HUES48 (cell line): ENCODE measurements around the gene TSTD1.
"Not testable (repeated sequence)": the region's sequence is repeated elsewhere in the genome, so short reads cannot be mapped to it uniquely, and the experiment has no call there.

Experiments
- H3K27ac ChIP-seq: one replicate; pipeline ENCODE4 v1.7.0; 2013; ENCODE audit warnings: low read depth, low read length, inconsistent platforms
- H3K27me3 ChIP-seq: 2 replicates; pipeline ENCODE4 v1.6.1; 2013; ENCODE audit warnings: mild to moderate bottlenecking, low read length; ENCODE audit not compliant: control insufficient read depth, insufficient read depth
- H3K36me3 ChIP-seq: 2 replicates; pipeline ENCODE4 v1.6.1; 2013; ENCODE audit warnings: low read length; ENCODE audit not compliant: control insufficient read depth, insufficient read depth
- H3K4me1 ChIP-seq: 2 replicates; pipeline ENCODE4 v1.6.1; 2013; ENCODE audit warnings: mild to moderate bottlenecking, low read length; ENCODE audit not compliant: control insufficient read depth, insufficient read depth
- H3K4me3 ChIP-seq: 2 replicates; pipeline ENCODE4 v1.5.1; 2013; ENCODE audit warnings: mild to moderate bottlenecking, low read depth, low read length
- H3K9ac ChIP-seq: 2 replicates; pipeline ENCODE4 v1.6.1; 2013; ENCODE audit warnings: mild to moderate bottlenecking, low read depth, low read length, moderate library complexity
- H3K9me3 ChIP-seq: 2 replicates; pipeline ENCODE4 v1.6.1; 2013; ENCODE audit warnings: low read length; ENCODE audit not compliant: control insufficient read depth, insufficient read depth

TSTD1 gene

GRCh38 chr1:161032409-161032808 lies 6.4 kb downstream of the TSTD1 start:
- Histone ChIP-seq H3K9me3 (no peaks in the 10 kb centered on the region), H3K27ac (no peak overlapping the region), H3K4me3 (no peak overlapping the region), H3K9ac (no peak overlapping the region), H3K36me3 (peaks cover 5% of the 10 kb centered on the region; the same call in 1 of the 2 replicates), H3K4me1 (peaks cover 14% of the 10 kb centered on the region; the same call in 1 of the 2 replicates), H3K27me3 (no peaks in the 10 kb centered on the region)

GRCh38 chr1:161031874-161032273 lies 6.9 kb downstream of the TSTD1 start:
- Histone ChIP-seq H3K27me3 (no peaks in the 10 kb centered on the region), H3K4me3 (no peak overlapping the region), H3K27ac (no peak overlapping the region), H3K9ac (no peak overlapping the region), H3K36me3 (no peaks in the 10 kb centered on the region), H3K4me1 (peaks cover 13% of the 10 kb centered on the region; the same call in 1 of the 2 replicates), H3K9me3 (no peaks in the 10 kb centered on the region)

- H3K9me3 ChIP-seq, H3K27me3 ChIP-seq, H3K9ac ChIP-seq, H3K4me3 ChIP-seq, H3K27ac ChIP-seq, H3K36me3 ChIP-seq, H3K4me1 ChIP-seq: not testable (repeated sequence)
Observed at GRCh38 chr1:161029466-161029865, 9.3 kb downstream of the TSTD1 start.

DNA sequence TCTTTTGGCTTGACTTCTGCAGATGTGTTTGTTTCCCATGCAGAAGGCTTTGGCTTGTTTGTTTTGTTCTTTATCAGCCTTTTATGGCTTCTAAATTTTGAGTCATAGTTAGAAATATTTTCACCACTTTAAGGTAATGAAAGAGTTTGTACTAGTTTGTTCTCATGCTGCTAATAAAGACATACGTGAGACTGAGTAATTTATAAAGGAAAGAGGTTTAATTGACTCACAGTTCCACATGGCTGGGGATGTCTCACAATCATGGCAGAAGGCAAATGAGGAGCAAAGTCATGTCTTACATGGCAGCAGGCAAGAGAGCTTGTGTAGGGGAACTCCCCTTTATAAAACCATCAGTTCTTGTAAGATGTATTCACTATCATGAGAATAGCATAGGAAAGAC lies 11.8 kb downstream of the TSTD1 start:
- H3K27ac ChIP-seq, H3K4me1 ChIP-seq, H3K27me3 ChIP-seq, H3K36me3 ChIP-seq, H3K4me3 ChIP-seq, H3K9ac ChIP-seq, H3K9me3 ChIP-seq: not testable (repeated sequence)

DNA sequence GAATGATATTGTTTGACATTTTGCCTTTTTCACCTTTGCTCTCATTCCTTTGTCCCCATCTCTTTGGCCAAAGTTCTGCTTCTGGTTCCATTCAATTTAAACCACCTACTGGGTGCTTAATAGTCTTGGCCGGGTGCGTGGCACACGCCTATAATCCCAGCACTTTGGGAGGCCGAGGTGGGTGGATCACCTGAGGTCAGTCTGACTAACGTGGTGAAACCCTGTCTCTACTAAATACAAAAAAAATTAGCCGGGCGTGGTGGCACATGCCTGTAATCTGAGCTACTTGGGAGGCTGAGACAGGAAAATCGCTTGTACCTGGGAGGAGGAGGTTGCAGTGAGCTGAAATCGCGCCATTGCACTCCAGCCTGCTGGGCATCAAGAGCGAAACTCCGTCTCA lies 16.3 kb downstream of the TSTD1 start:
- not testable (repeated sequence) for H3K27me3 ChIP-seq, H3K27ac ChIP-seq, H3K36me3 ChIP-seq, H3K4me3 ChIP-seq, H3K9ac ChIP-seq, H3K9me3 ChIP-seq
- H3K4me1 ChIP-seq: peaks cover 19% of the 10 kb centered on the region

- Histone ChIP-seq H3K9ac (no peak overlapping the region; the same call in 1 of the 2 replicates), H3K27ac (peak overlapping the region; percentile 98), H3K27me3 (no peaks in the 10 kb centered on the region)
Observed at GRCh38 chr1:161021970-161022353, 16.8 kb downstream of the TSTD1 start.

DNA sequence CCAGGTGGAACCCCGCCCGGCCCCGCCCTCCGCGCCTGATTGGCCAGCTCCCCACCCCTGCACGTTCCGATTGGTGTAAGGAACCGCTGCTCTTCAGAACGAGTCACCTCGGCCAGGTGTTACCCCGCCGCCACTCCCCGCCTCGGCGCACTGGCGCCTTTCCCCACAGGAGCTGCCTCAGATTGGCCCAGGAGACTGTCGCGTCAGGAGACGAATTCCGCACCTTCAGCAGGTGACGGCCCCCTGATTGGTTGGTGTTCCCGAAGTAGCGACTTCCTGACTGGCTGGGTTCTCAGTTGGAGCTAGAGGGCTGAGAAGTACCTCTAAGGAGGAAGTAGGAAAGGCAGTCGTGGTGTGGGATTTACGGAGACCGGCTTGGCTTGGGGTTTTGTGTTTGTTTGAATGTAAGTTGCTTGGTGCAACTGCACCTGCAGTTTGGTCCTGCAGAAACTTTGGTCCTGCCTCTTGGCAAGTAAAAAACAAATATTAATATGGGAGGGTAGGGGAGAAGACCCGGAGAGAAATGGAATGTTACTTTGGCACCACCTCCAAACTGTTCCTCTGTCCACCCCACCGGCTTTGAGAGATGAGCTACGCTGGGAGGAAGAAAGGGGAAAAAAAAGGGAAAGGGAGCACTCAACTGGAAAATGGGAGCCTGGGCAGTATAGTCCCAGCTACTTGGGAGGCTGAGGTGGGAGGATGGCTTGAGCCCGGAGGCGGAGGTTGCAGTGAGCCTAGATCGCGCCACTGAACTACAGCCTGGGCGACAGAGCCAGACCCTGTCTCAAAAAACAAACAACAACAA lies 17.4 kb downstream of the TSTD1 start:
- Histone ChIP-seq H3K4me3 (peak overlapping the region; percentile 93), H3K4me1 (peaks cover 23% of the 10 kb centered on the region), H3K9me3 (no peaks in the 10 kb centered on the region), H3K9ac (peak overlapping the region; percentile 91), H3K36me3 (no peaks in the 10 kb centered on the region), H3K27ac (peak overlapping the region; percentile 98), H3K27me3 (no peaks in the 10 kb centered on the region)

More at GRCh38 chr1:161021970-161022353, 16.8 kb downstream of the TSTD1 start:
- Histone ChIP-seq H3K4me3 (peak overlapping the region; percentile 67), H3K36me3 (no peaks in the 10 kb centered on the region), H3K9me3 (no peaks in the 10 kb centered on the region), H3K4me1 (peaks cover 23% of the 10 kb centered on the region)

DNA sequence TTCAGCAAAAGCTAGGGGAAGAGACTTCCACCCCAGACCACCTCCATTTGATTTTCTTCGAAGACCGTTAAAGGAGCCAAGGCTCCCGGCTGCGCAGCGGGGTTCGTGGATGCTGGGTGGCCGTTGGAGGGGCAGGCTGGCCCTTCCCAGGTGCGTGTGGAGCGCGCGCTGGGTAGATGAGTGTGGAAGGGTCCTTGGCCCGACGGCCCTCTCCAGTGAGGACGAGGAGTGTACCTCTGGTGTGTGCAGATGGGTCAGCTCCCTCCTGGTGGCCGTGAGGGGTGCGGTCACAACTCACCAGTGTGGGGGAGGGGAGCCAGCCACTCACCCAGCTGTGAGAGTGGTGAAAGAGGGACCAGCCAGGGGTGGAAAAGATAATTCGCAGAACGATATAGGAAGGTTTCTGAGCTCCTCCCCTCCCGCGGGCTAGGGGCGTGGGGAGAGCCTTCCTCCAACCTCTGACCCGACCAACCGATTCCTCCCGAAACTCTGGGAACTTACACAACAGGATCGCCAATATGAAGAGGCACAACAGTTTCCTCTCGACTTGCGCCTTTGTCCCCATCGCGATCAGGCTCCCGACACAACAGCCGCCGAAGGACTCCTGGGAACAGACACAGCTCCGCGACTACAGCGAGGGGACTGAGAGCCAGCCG lies 18.1 kb downstream of the TSTD1 start, which contains the start of gene F11R:
Gene F11R, minus strand, starts transcription at position 644 of the 656 bp plus-strand sequence. Its CDS starts 79 bp downstream, at position 565.
- H3K9me3 ChIP-seq: no peaks in the 10 kb centered on the region
- H3K27ac ChIP-seq: peak within 1 kb of the TSS; percentile 98
- H3K27me3 ChIP-seq: no peaks in the 10 kb centered on the region
- H3K4me3 ChIP-seq: peak within 1 kb of the TSS; percentile 93
- no peaks in the 10 kb centered on the region for H3K36me3 ChIP-seq
- peaks cover 23% of the 10 kb centered on the region for H3K4me1 ChIP-seq
- peak within 1 kb of the TSS; percentile 91 for H3K9ac ChIP-seq

DNA sequence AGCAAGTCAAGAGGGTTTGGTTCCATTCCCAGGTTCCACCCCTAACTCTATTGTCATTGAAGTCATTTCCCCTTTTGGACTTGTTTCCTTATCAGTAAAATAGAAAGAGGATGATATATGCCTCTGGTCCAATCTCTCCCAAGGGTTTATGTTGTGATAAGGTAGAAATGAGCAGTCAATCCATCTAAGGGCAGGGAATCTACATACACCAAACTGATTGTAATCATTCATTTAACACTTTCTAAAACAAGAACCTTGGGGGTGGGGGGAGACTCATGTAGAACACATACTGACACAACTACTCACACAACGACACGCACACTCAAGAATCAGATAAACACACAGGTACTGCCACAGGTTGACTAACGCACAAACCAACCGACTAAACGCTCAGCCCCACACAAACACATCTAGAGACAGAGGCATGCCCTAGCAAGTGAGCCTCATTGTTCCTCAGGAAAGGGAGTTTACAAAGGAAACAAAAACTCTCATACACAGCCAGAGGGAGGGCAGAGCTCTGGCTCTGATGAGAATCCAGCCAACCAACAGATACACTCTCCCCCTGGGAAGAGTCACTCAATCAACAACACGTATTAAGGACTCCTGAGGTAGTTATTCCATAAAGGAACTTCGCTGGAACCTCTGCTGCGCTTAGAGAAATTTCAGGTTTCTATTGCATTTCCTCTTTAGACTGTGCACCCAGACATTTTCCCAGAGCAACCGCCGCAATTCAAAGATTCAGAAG lies 18.8 kb downstream of the TSTD1 start:
- H3K9ac ChIP-seq: peak overlapping the region; percentile 91

DNA sequence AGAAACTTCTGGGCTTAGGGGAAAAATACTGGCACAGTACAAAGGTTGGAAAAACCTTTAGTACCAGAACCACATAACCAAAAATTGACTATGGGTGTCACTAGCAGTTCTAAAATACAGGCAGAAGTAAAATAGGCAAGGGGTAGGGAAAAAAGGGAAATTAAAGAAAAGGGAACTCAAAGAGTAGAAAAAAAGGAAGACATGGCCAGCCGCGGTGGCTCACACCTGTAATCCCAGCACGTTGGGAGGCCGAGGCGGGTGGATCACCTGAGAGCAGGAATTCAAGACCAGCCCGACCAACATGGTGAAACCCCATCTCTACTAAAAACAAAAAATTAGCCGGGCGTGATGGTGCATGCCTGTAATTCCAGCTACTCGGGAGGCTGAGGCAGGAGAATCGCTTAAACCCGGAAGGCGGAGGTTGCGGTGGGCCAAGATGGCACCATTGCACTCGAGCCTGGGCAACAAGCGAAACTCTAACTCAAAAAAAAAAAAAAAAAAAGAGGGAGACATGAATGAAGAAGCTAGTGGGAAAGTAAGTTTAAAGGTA lies 19.6 kb downstream of the TSTD1 start:
- not testable (repeated sequence) for H3K9me3 ChIP-seq, H3K36me3 ChIP-seq, H3K27me3 ChIP-seq
- Histone ChIP-seq H3K27ac (peak overlapping the region; percentile 71), H3K4me1 (peaks cover 27% of the 10 kb centered on the region), H3K4me3 (peak overlapping the region; percentile 93), H3K9ac (0 out of 2 replicates have a peak overlapping the region, but pooled peaks have one; percentile 7)

More for the DNA sequence above, 18.8 kb downstream of the TSTD1 start:
- Histone ChIP-seq H3K36me3 (no peaks in the 10 kb centered on the region), H3K4me3 (peak overlapping the region; percentile 93), H3K27ac (peak overlapping the region; percentile 98), H3K9me3 (no peaks in the 10 kb centered on the region), H3K4me1 (peaks cover 23% of the 10 kb centered on the region), H3K27me3 (no peaks in the 10 kb centered on the region)
